DOHH2 (cell line): Measurements from ENCODE around the gene CFAP119.

Experiments
- H3F3A ChIP-seq: fragments of 200-600 bp; sonication (generic), shearing (Covaris generic); 2 replicates; pipeline ENCODE4 v1.6.0; 2016; ENCODE audit warnings: antibody characterized with exemption, mild to moderate bottlenecking; ENCODE audit not compliant: control insufficient read depth, insufficient read depth
- H3K27ac ChIP-seq: fragments of 200-600 bp; sonication (generic); 2 replicates; pipeline ENCODE4 v1.5.1; 2014; ENCODE audit warnings: low read depth, mild to moderate bottlenecking, low read length, moderate library complexity
- H3K27me3 ChIP-seq: fragments of 200-600 bp; sonication (generic); 2 replicates; pipeline ENCODE4 v1.6.1; 2014; ENCODE audit warnings: mild to moderate bottlenecking, low read length, mixed read lengths; ENCODE audit not compliant: control insufficient read depth
- H3K36me3 ChIP-seq: fragments of 200-600 bp; sonication (generic); 2 replicates; pipeline ENCODE4 v1.6.1; 2014; ENCODE audit warnings: mild to moderate bottlenecking, low read length, moderate library complexity, mixed read lengths; ENCODE audit not compliant: control insufficient read depth
- H3K4me1 ChIP-seq: fragments of 200-600 bp; sonication (generic); 2 replicates; pipeline ENCODE4 v1.6.1; 2014; ENCODE audit warnings: mild to moderate bottlenecking, low read length, mixed read lengths; ENCODE audit not compliant: control insufficient read depth
- H3K4me2 ChIP-seq: fragments of 200-600 bp; sonication (generic); 2 replicates; pipeline ENCODE4 v1.6.0; 2014; ENCODE audit warnings: mild to moderate bottlenecking, low read length, moderate library complexity
- H3K4me3 ChIP-seq: fragments of 200-600 bp; sonication (generic); 2 replicates; pipeline ENCODE4 v1.5.1; 2014; ENCODE audit warnings: mild to moderate bottlenecking, low read length, mixed read lengths
- H3K79me2 ChIP-seq: fragments of 200-600 bp; sonication (generic); 2 replicates; pipeline ENCODE4 v1.6.1; 2014; ENCODE audit warnings: mild to moderate bottlenecking, low read length, mixed read lengths; ENCODE audit not compliant: control insufficient read depth
- H3K9me2 ChIP-seq: fragments of 200-600 bp; sonication (generic); replicated peaks from 2 replicates; pipeline ENCODE4 v1.6.1; 2014; ENCODE audit warnings: mild to moderate bottlenecking, low read length, mixed read lengths; ENCODE audit not compliant: control insufficient read depth
- H3K9me3 ChIP-seq: fragments of 200-600 bp; sonication (generic); 2 replicates; pipeline ENCODE4 v1.6.1; 2014; ENCODE audit warnings: antibody characterized with exemption, low read length, mixed read lengths; ENCODE audit not compliant: control insufficient read depth, insufficient read depth
- H4K20me1 ChIP-seq: fragments of 200-600 bp; sonication (generic); 2 replicates; pipeline ENCODE4 v1.6.0; 2014; ENCODE audit warnings: low read depth, mild to moderate bottlenecking, antibody characterized with exemption, low read length, moderate library complexity; ENCODE audit not compliant: control insufficient read depth, insufficient read depth
- EZH2phosphoT487 ChIP-seq: fragments of 200-600 bp; sonication (generic); IDR thresholded peaks from 2 replicates; pipeline ENCODE4 v1.6.1; 2017; ENCODE audit warnings: borderline replicate concordance, mild to moderate bottlenecking, antibody characterized with exemption, low read length, moderate library complexity, mixed read lengths
- TF ChIP-seq, protein P1 (sequence below): fragments of 200-600 bp; sonication (generic); IDR thresholded peaks from one replicate; pipeline ENCODE4 v1.5.1; 2014; ENCODE audit warnings: antibody characterized with exemption, mild to moderate bottlenecking, low read depth, low read length; ENCODE audit not compliant: poor library complexity, severe bottlenecking

Gene CFAP119

GRCh38 chr16:30778549-30779244 lies 16.8 kb upstream of the CFAP119 start:
- H3K27ac ChIP-seq: no peak overlapping the region
- no peak overlapping the region for H3K4me2 ChIP-seq
- peaks cover 12% of the 10 kb centered on the region for H3K79me2 ChIP-seq
- TF ChIP-seq, protein P1, sequence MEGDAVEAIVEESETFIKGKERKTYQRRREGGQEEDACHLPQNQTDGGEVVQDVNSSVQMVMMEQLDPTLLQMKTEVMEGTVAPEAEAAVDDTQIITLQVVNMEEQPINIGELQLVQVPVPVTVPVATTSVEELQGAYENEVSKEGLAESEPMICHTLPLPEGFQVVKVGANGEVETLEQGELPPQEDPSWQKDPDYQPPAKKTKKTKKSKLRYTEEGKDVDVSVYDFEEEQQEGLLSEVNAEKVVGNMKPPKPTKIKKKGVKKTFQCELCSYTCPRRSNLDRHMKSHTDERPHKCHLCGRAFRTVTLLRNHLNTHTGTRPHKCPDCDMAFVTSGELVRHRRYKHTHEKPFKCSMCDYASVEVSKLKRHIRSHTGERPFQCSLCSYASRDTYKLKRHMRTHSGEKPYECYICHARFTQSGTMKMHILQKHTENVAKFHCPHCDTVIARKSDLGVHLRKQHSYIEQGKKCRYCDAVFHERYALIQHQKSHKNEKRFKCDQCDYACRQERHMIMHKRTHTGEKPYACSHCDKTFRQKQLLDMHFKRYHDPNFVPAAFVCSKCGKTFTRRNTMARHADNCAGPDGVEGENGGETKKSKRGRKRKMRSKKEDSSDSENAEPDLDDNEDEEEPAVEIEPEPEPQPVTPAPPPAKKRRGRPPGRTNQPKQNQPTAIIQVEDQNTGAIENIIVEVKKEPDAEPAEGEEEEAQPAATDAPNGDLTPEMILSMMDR: no peak
- TF ChIP-seq EZH2phosphoT487: no peak
- H3K9me3 ChIP-seq: no peaks in the 10 kb centered on the region
- no peaks in the 10 kb centered on the region for H3K27me3 ChIP-seq
- no peaks in the 10 kb centered on the region for H3K9me2 ChIP-seq
- no peak overlapping the region for H3K4me3 ChIP-seq
- peaks cover 19% of the 10 kb centered on the region for H3K4me1 ChIP-seq
- H4K20me1 ChIP-seq: no peaks in the 10 kb centered on the region
- peaks cover 7% of the 10 kb centered on the region; the same call in 1 of the 2 replicates for H3F3A ChIP-seq
- peaks cover 31% of the 10 kb centered on the region for H3K36me3 ChIP-seq

DNA sequence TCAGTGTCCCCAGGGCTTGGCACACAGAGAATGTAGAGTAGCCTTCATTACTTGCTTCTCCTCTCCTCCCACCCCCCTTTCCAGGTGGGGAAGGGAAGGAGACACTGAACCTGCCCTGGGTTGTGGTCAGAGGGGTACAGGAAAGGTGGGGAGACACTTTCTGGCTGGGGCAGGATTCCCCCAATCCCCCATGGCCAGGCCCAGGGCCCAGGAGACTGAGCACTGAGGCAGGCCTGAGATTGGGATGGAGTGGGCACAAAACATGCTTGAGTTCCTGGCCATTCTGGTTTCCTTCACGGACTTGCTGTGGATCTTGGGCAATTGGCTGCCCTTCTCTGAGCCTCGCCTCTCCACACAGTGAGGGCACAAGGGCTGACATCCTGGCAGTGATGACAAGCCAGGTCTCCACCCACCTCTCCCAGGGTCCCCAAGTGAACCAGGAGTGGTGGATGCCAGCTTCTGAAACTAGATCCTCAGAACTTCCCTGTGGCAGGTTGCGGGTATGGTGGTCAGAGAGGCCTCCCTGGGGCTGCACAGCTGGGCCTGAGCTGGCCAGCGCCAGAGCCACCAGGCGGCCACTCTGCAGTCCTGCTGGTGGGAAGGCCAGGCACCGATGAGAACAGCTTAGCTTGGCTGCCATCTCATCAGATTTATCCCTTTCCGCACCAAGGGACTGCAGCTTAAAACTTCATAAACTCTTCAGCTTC lies 15.9 kb upstream of the CFAP119 start:
- H3K79me2 ChIP-seq: peaks cover 12% of the 10 kb centered on the region
- H3K27me3 ChIP-seq: no peaks in the 10 kb centered on the region
- TF ChIP-seq EZH2phosphoT487: no peak
- TF ChIP-seq, protein P1: no peak
- no peak overlapping the region for H3K4me2 ChIP-seq
- peaks cover 31% of the 10 kb centered on the region for H3K36me3 ChIP-seq
- H3F3A ChIP-seq: peaks cover 7% of the 10 kb centered on the region; the same call in 1 of the 2 replicates
- no peaks in the 10 kb centered on the region for H3K9me2 ChIP-seq
- no peak overlapping the region for H3K4me3 ChIP-seq
- H3K4me1 ChIP-seq: peaks cover 19% of the 10 kb centered on the region
- no peaks in the 10 kb centered on the region for H4K20me1 ChIP-seq
- no peak overlapping the region for H3K27ac ChIP-seq
- H3K9me3 ChIP-seq: no peaks in the 10 kb centered on the region

GRCh38 chr16:30775392-30776188 lies 13.7 kb upstream of the CFAP119 start:
- Histone ChIP-seq H3K36me3 (peaks cover 46% of the 10 kb centered on the region), H4K20me1 (no peaks in the 10 kb centered on the region), H3F3A (peaks cover 7% of the 10 kb centered on the region; the same call in 1 of the 2 replicates)

More at GRCh38 chr16:30775392-30776188, 13.7 kb upstream of the CFAP119 start:
- H3K27me3 ChIP-seq: no peaks in the 10 kb centered on the region
- peaks cover 19% of the 10 kb centered on the region for H3K4me1 ChIP-seq
- H3K27ac ChIP-seq: peak overlapping the region; percentile 56
- peak overlapping the region; percentile 80 for H3K4me2 ChIP-seq
- H3K4me3 ChIP-seq: peak overlapping the region; percentile 83
- H3K79me2 ChIP-seq: peaks cover 12% of the 10 kb centered on the region
- no peaks in the 10 kb centered on the region for H3K9me2 ChIP-seq
- no peaks in the 10 kb centered on the region for H3K9me3 ChIP-seq
- no peak for TF ChIP-seq EZH2phosphoT487
- TF ChIP-seq, protein P1: no peak
